A549 (cell line): Measurements from ENCODE around the gene CREB3L1. TPM values are rescaled to one million over a fixed set of nuclear protein-coding genes. Genes with fewer than 3 reads are reported as not detected.
A peak's percentile ranks its signal among the peaks of the same experiment; 100 is the strongest.

ENCODE experiments used
- ATAC-seq, 2 experiments: fragments of 200-7000 bp in 1 of 2; fragments of >200 bp in 1 of 2; cut with Nextera tagmentation in 1 of 2; cut with Tn5 transposase in 1 of 2; 3 replicates each; pipeline versions ENCODE4 v1.8.0 to v1.9.1; 2018 to 2020; ENCODE audit warnings: mild to moderate bottlenecking in 1 of 2, moderate library complexity in 1 of 2
- CTCF ChIA-PET: fragments of 300-600 bp; sonication (Branson Sonifier 250); formaldehyde crosslinking; extraction: SDS; loops from one replicate; lab custom pipeline; 2021; ENCODE audit warnings: antibody characterized with exemption, inconsistent platforms; lab: Yijun Ruan, JAX
- POLR2A ChIA-PET: fragments of 350-600 bp; formaldehyde crosslinking; extraction: SDS; loops from one replicate; lab custom pipeline; 2021; ENCODE audit warnings: antibody characterized with exemption, inconsistent platforms; lab: Yijun Ruan, JAX
- DNase-seq, 2 experiments: peaks; one replicate each; pipeline versions ENCODE4 v3.0.0 to v3.0.0-alpha.2; 2011 to 2016; ENCODE audit warnings: low read depth in 1 of 2, low spot score in 1 of 2
- FAIRE-seq: peaks from 2 replicates; lab custom pipeline; 2011; peaks lifted over from hg19 to GRCh38; lab: Jason Lieb, UNC
- H3K27ac ChIP-seq, 2 experiments: fragments of >200 bp; sonication (Bioruptor Twin); formaldehyde crosslinking; 3 replicates each; pipeline ENCODE4 v1.5.1; 2016 to 2017
- H3K4me1 ChIP-seq: fragments of >200 bp; sonication (Bioruptor Twin); formaldehyde crosslinking; 3 replicates; pipeline ENCODE4 v1.6.1; 2016
- H3K4me2 ChIP-seq: fragments of >200 bp; sonication (Bioruptor Twin); formaldehyde crosslinking; 3 replicates; pipeline ENCODE4 v1.6.1; 2016
- H3K4me3 ChIP-seq: fragments of >200 bp; sonication (Bioruptor Twin); formaldehyde crosslinking; 3 replicates; pipeline ENCODE4 v1.5.1; 2016
- H3K9me3 ChIP-seq: fragments of >200 bp; sonication (Bioruptor Twin); formaldehyde crosslinking; 3 replicates; pipeline ENCODE4 v1.6.1; 2016
- CBX2 ChIP-seq: fragments of 200-600 bp; sonication (generic); IDR thresholded peaks from 2 replicates; pipeline ENCODE4 v1.6.1; 2016; ENCODE audit warnings: low read depth, mild to moderate bottlenecking, borderline replicate concordance
- CTCF ChIP-seq: fragments of >200 bp; sonication (Bioruptor Twin); formaldehyde crosslinking; IDR thresholded peaks from 3 replicates; pipeline ENCODE4 v1.5.1; 2016
- ESRRA ChIP-seq: fragments of 150-350 bp; IDR thresholded peaks from 2 replicates; pipeline ENCODE4 v1.6.1; 2014; ENCODE audit warnings: mild to moderate bottlenecking, low read length, borderline replicate concordance
- HDAC2 ChIP-seq: fragments of 200-600 bp; sonication (generic); IDR thresholded peaks from 2 replicates; pipeline ENCODE4 v1.6.1; 2016
- HMGXB4 ChIP-seq: fragments of 250-450 bp; sonication (Bioruptor Pico); IDR thresholded peaks from 2 replicates; pipeline ENCODE4 v1.5.0; 2021; ENCODE audit warnings: mild to moderate bottlenecking, moderate library complexity, borderline replicate concordance
- JUN ChIP-seq, 2 experiments: fragments of >200 bp; sonication (Bioruptor Twin); formaldehyde crosslinking; IDR thresholded peaks; 2 replicates in 1 of 2; 3 replicates in 1 of 2; pipeline ENCODE4 v1.6.1; 2016 to 2017
- JUNB ChIP-seq: fragments of >200 bp; sonication (Bioruptor Twin); formaldehyde crosslinking; IDR thresholded peaks from 2 replicates; pipeline ENCODE4 v1.6.1; 2016
- KDM1A ChIP-seq: fragments of 200-600 bp; sonication (generic); IDR thresholded peaks from 2 replicates; pipeline ENCODE4 v1.6.1; 2016; ENCODE audit warnings: low read depth, mild to moderate bottlenecking
- PHF8 ChIP-seq: fragments of 200-600 bp; sonication (generic); IDR thresholded peaks from 2 replicates; pipeline ENCODE4 v1.6.1; 2016; ENCODE audit warnings: low read depth, mild to moderate bottlenecking, antibody characterized with exemption, moderate library complexity, borderline replicate concordance
- RARB ChIP-seq: fragments of 250-450 bp; sonication (Bioruptor Pico); IDR thresholded peaks from 2 replicates; pipeline ENCODE4 v1.8.0; 2021; ENCODE audit warnings: mild to moderate bottlenecking, moderate library complexity
- RNF2 ChIP-seq: fragments of 200-600 bp; sonication (generic); IDR thresholded peaks from 2 replicates; pipeline ENCODE4 v1.6.1; 2016; ENCODE audit warnings: low read depth, mild to moderate bottlenecking, antibody characterized with exemption, moderate library complexity, borderline replicate concordance
- TP53 ChIP-seq: fragments of 250-450 bp; sonication (Bioruptor Pico); IDR thresholded peaks from 2 replicates; pipeline ENCODE4 v1.5.0; 2021; ENCODE audit warnings: mild to moderate bottlenecking, moderate library complexity
- ZFP36 ChIP-seq: fragments of 450-650 bp; IDR thresholded peaks from 2 replicates; pipeline ENCODE4 v1.6.1; 2014; ENCODE audit warnings: borderline replicate concordance; ENCODE audit not compliant: partially characterized antibody
- ZSCAN20 ChIP-seq: fragments of 250-450 bp; sonication (Bioruptor Pico); IDR thresholded peaks from 2 replicates; pipeline ENCODE4 v1.8.0; 2022; ENCODE audit warnings: mild to moderate bottlenecking, moderate library complexity
- WGBS: methylation state at CpG from one replicate; pipeline ENCODE4 v1.1.6; 2017; ENCODE audit errors: missing lambda C conversion rate; 5-methylcytosine and 5-hydroxymethylcytosine counted together
- polyA plus RNA-seq, 4 experiments: library from polyadenylated mRNA; depleted of rRNA in 3 of 4; stranded (reverse); fragments of >200 nt; fragmentation: RNase III in 1 of 4; extraction: RNeasy Plus Mini Kit Qiagen cat#74134 plus additional on column Dnase treatment in 1 of 4; gene quantifications; 2 replicates in 3 of 4; 3 replicates in 1 of 4; pipeline ENCODE4 v1.2.3, GENCODE V29; 2011 to 2017

Gene CREB3L1
- polyA plus RNA-seq, 2 of the 4 experiments (the other 2 are of a cell fraction), result 0.61 to 2.3 TPM

DNA sequence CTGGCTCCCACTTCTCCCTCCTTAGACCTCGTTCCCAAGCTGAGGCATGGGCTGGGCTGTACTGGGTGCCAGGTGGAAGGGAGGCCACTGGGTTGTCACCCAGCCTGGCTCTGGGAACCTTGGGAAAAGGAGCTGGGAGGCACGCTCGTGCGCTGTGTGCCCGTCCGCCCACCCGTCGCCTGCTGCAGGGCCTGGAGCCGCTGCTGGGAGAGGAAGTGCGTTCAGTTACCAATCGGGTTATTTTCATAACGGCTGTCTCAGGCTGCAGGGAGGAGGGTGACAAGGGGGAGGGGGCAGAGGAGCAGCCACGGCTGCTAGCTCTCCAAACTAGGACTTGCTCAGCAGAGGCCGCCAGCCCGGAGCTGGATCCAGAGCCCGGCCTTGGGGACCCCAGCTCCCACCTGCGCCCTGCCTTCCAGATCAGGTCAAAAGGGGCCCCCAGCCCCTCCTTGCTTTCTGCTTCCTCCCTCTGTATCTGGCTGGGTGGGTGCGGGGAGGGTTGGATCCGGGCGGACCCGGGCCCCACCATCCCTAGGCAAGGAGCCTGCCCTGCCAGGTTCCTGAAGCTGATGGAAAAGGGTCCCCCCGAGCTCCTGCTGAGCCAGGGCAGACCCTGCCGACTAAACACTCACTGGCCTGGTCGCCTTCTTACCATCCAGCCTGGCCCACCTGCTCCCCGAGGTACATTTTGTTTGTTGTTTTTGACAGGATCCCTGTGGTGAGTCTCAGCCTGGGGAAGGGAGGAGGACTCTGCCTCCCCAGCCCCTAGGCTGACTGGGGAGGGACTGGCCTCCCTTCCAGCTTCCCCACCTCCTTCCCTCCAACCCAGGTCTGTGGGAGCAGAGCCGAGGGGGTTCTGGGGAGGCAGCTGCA is 84.1 kb downstream of the CREB3L1 start:
- ATAC-seq, result no peak
- no peak overlapping the region for H3K4me3 ChIP-seq
- H3K9me3 ChIP-seq, result no peaks in the 10 kb centered on the region
- no peak for TF ChIP-seq KDM1A
- TF ChIP-seq RARB (CRISPR knock-in tag), result no peak
- TF ChIP-seq, all 56 proteins: peak for 0
- 90% methylated on average over 24 of the region's 26 CpGs for WGBS
- no peak for FAIRE-seq
- ChIA-PET CTCF (interaction anchor here (1.2 to 25.2 kb wide), 8 partner anchors 6 to 122 kb away, joined by 3 to 325 read pairs (median 6); partner anchors contain the start of genes CHRM4 and DGKZ), POLR2A (no interaction called here)
- no peak overlapping the region for H3K4me2 ChIP-seq
- peaks cover 10% of the 10 kb centered on the region for H3K4me1 ChIP-seq
- H3K27ac ChIP-seq, result no peak overlapping the region
- no peak for DNase-seq

DNA sequence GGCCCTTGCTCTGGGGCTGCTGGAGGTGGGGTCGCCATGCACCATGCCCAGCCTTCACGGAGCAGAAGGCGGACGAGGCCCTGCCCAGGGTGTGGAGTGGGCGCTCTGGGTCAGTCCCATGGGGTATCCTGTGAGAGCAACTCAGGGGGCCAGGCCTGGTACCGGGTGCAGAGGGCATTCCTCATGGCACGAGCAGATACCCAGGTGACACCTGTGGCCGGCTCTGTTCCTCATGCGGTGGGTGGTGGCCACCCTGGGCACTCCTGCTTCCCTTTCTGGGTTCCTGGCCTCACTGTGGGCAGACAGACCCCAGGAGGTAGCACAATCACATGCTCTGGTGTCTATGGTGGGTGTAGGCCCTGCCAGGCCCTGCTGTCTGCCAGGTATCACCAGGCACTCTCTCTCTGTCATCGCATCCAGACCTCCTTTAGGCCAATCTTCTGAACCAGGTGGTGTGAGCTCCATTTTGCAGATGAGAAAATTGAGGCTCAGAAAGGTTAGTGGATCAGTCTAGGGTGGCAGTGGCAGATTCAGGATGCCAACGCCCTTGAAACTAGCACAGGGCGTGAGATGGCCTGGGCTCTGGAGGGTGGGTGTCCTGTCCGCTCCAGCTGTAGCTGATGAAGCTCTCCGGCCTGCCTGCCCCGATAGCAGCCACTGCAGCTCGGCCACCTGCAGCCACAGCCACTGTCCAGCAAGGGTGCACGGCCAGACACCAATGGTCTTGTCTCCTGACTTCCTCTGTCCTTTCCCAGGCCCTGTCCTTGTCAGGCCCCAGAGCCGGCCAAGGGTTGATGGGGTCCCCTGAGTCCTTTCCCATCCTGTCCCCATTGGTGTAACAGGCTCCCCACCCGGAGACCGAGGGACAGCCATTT is 84.9 kb downstream of the CREB3L1 start:
- H3K4me1 ChIP-seq, result peaks cover 10% of the 10 kb centered on the region
- WGBS, result 89% methylated on average over 14 of the region's 20 CpGs
- ChIA-PET CTCF (interaction anchor here (1.3 to 25.2 kb wide), 7 partner anchors 5 to 123 kb away, joined by 3 to 325 read pairs (median 6); partner anchors contain the start of genes CHRM4 and DGKZ), POLR2A (no interaction called here)
- no peak for TF ChIP-seq ZFP36
- no peak for TF ChIP-seq TP53
- no peak for TF ChIP-seq HDAC2
- no peak for TF ChIP-seq JUN (IDR thresholded peaks at IDR 0.05)
- TF ChIP-seq RNF2, result no peak
- TF ChIP-seq JUNB, result no peak
- no peak for ATAC-seq
- no peak overlapping the region for H3K4me3 ChIP-seq
- no peaks in the 10 kb centered on the region for H3K9me3 ChIP-seq
- no peak for DNase-seq
- H3K4me2 ChIP-seq, result no peak overlapping the region
- FAIRE-seq, result no peak
- H3K27ac ChIP-seq, result peak overlapping the region in 1 of 2 experiments; percentile 32; a peak in 2 of 6 replicates

GRCh38 chr11:46363031-46363407 is 85.6 kb downstream of the CREB3L1 start:
- Histone ChIP-seq H3K27ac (peak overlapping the region in 1 of 2 experiments; percentile 32; a peak in 3 of 6 replicates), H3K9me3 (no peaks in the 10 kb centered on the region), H3K4me3 (no peak overlapping the region), H3K4me2 (peak overlapping the region; percentile 14; the same call in 1 of the 3 replicates), H3K4me1 (peaks cover 10% of the 10 kb centered on the region)
- peak in 1 of 2 experiments; percentile 40 for DNase-seq
- TF ChIP-seq KDM1A, result no peak
- no peak for TF ChIP-seq CBX2
- TF ChIP-seq ESRRA, result no peak
- no peak for TF ChIP-seq ZSCAN20 (CRISPR knock-in tag)
- no peak for TF ChIP-seq HMGXB4 (CRISPR knock-in tag)
- TF ChIP-seq PHF8, result no peak
- no peak for TF ChIP-seq CTCF
- no peak for TF ChIP-seq RARB (CRISPR knock-in tag)
- ATAC-seq, result peak in 1 of 2 experiments; percentile 28; a peak in 3 of 6 replicates
- CTCF ChIA-PET, result interaction anchor here (1.7 to 25.2 kb wide), 5 partner anchors 4 to 53 kb away, joined by 3 to 325 read pairs (median 220); partner anchors contain the start of genes CHRM4 and DGKZ
- WGBS, result 67% methylated on average over 9 of the region's 9 CpGs
- POLR2A ChIA-PET, result no interaction called here
- no peak for FAIRE-seq
